GM21423 (cell line): ENCODE results near the gene POLR2F.

ENCODE experiments used
- ATAC-seq: cut with Tn5 transposase; IDR thresholded peaks from one replicate; pipeline ENCODE4 v1.9.1; 2021; ENCODE audit warnings: mild to moderate bottlenecking, moderate library complexity; ENCODE audit not compliant: unreplicated experiment

POLR2F gene

GRCh38 chr22:37981282-37982011 lies 27.9 kb downstream of the POLR2F start:
- no peak for ATAC-seq

DNA sequence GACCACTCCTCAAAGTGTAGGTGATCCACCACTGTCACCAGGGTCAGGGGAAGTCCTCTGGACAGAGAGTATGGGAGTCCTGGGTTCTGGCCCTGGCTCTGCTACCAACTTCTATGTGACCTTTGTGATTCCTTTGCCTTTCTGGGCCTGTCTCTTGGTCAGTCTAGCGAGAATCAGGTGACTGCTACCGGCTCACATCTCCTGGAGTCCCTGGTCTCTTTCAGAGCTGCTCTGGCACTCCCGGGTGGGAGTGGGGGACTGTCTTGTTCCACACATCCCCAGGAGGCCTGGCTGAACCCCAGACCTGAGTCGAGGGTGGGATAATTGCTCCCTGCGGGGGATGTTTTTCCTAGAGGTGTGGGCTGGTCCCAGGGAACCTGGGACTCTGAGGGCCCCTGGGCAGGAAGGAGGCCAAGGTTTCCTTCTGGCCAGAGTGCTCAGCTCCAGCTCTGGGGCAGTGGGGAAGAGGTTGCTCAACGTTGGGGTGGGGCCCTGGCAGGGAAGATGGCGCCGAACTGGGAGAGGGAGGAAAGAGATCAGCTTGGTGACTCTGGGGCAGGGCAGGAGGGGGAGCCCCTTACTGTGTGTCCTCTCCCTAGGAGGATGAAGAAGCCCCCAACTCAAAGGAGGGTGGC lies 28.8 kb downstream of the POLR2F start:
- no peak for ATAC-seq

- ATAC-seq, result no peak
Observed at GRCh38 chr22:37982938-37983859, 29.7 kb downstream of the POLR2F start.

DNA sequence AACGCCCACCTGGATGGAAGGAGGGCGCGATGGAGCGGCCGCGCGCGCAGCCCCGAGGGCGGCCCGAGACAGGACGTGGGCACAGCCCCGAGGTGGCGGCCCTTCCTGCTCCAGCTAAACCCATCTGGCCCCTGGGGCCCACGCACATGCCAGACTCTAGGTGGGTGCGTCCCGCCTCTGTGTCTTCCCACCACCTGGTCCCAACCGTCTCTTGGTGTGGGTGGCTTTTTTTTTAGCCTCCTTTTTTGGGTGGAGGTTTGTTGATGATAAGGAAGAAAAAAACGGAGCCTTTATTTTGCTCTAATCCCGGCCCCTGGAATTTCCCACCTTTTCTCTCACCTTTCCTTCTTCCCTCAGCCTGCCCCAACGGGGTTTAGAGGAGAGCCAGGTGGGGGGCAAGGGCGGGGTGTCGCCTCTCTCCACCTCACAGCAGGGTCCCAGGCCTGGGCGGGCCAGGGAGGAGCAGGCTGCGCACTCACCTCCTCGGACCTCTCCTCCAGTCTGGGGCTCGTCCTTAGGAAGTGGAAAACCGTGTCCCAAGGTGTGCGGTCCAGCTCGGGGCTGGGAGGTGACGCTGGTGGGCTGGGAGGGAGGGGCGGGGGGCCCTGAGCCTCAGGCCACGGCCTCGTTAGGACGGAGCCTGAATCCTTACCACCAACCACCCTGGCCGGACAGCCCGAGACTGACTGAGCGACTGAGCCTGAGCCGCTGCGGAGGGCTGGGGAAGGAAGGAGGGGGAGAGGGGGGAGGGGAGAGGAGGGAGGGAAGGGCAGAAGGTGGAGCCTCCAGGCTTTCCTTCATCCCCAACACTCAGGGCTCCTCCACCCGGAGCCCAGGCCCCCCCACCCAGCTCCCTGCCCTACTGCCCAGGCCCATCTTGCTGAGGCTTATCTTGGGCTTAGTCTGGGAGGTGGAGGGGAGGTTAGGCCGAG lies 30.6 kb downstream of the POLR2F start, which contains the start of gene SOX10:
Gene SOX10, minus strand, starts transcription at position 696 of the 932 bp plus-strand sequence. CDS start 771 bp downstream, outside the sequence.
- ATAC-seq, result no peak

GRCh38 chr22:37985050-37985585 lies 31.6 kb downstream of the POLR2F start:
- ATAC-seq, result no peak

DNA sequence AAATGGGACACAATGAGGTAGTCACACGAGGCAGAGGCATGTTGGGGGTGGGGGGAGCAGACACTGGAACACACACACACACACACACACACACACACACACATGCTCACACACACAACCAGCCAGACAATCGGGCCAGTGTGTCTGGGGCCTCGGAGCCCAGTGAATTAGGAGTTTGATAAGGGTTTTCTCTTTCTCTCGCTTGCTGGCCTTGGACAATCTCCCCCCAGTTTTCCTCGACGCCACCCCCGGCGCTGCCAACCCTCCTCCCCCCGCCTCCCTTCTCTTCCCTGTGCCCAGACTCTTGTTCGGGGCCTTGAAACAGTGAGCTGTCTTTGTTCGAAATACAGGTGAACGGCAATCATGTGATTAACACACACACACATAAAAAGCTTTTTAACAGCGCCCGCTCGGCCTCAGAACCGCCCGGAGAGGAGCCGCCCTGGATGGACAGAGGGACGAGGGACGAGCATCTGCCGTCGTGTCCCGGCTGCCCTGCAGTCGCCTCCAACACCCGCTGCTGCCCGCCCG lies 32.3 kb downstream of the POLR2F start:
- no peak for ATAC-seq

DNA sequence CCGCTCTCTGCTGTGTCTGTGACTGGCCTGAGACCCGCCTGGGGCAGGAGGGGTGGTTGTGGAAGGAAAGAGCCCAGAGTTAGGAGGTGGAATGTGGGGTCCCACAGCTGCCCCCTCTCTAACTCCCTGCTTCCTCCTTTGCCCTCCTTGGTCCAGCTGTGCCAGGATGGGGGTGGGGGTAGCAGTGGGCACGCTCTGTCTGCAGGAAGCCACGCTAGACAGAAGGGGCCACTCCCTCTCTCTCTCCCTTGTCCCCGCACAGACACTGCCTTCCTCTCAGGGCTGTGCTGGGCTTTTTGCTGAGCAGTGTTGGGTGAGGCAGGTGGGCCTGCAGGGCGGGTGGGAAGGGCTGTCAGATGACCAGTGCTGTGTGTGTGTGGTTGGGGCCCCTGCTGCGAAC lies 32.9 kb downstream of the POLR2F start:
- no peak for ATAC-seq

- no peak for ATAC-seq
Observed at GRCh38 chr22:37989146-37990045, 35.9 kb downstream of the POLR2F start.

DNA sequence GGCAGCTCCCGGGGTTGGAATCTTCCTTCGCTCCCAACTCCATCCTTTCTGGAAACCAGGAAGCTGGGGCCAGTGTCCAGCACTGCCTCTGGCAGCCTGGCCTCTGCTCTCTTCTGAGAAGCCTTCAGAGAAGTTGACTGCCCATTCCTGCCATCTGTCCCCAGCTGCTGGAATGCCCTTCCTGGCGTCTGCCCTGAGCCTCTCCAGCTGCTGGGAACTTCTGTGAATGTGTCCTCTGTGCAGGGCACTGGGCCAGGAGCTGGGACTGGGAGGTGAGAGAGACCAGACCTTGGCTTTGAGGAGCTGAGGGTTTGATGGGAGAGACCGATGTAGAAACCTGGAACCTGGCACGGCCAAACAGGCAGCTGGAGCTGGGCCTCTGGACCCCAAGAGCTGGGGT lies 36.8 kb downstream of the POLR2F start:
- no peak for ATAC-seq

GRCh38 chr22:37990862-37991261 lies 37.4 kb downstream of the POLR2F start:
- ATAC-seq, result no peak

DNA sequence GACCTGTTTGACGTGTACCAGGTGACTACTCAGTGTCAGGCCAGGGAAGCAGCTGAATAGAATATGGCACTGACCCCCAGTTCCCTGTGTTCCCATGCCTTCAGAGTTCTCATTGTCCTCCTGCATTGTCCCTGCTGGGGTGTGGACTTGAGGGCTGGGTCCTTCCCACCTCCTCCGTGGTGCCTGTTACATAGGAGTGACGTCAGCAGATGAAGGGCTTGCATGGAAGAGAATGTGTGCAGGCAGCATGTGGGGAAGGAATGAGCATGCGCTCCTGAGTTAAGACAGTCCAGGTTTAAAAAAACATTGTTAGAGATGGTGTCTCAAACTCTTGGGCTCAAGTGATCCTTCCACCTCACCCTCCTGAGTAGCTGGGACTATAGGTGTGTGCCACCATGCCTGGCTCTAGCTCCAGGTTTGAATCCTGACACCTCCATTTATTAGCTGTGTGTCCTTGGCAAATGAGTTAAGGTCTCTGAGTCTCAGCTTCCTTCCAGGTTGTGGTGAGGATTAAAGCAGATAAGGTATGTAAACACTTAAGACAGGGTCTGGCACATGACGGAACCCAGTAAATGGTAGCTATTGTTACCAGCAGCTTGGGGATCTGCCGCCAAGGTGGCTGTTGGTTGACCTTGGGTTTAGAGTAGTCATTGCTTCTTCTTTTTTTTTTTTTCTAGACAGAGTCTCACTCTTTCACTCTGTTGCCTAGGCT lies 38.4 kb downstream of the POLR2F start:
- ATAC-seq, result no peak

- ATAC-seq, result no peak
Observed at GRCh38 chr22:37994049-37994448, 40.5 kb downstream of the POLR2F start.

DNA sequence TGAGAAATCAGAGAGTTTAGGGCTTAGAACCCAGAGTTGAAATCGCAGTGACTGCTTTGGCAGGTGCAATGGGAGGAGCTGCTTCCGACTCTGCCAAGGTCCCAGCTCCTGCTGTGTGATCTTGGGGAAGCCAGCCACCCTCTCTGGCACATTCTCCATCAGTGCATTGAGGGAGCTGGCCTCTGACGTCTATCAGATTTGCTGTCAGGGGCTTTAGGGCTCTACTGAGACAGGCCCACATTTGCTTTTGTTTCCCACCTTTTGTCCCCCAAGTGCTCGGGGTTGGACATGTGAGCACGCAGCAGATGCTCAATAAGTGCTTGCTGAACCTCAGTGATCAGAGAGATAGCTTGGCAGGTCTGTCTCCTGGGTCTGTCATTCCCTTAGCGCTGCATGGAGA lies 41.5 kb downstream of the POLR2F start:
- no peak for ATAC-seq

GRCh38 chr22:37995460-37995859 lies 42.0 kb downstream of the POLR2F start:
- no peak for ATAC-seq

GRCh38 chr22:37996079-37996478 lies 42.6 kb downstream of the POLR2F start:
- no peak for ATAC-seq

GRCh38 chr22:37996515-37997246 lies 43.2 kb downstream of the POLR2F start:
- no peak for ATAC-seq

- no peak for ATAC-seq
Observed at GRCh38 chr22:37998543-37998942, 45.0 kb downstream of the POLR2F start.

- ATAC-seq, result no peak
Observed at GRCh38 chr22:37999236-37999635, 45.7 kb downstream of the POLR2F start.
